Fibroblast of skin of scalp (primary cell): ENCODE measurements around the gene LCP2.

Experiments used
- DNase-seq: peaks from one replicate; pipeline ENCODE4 v3.0.0-alpha.2; 2013

Gene LCP2

DNA sequence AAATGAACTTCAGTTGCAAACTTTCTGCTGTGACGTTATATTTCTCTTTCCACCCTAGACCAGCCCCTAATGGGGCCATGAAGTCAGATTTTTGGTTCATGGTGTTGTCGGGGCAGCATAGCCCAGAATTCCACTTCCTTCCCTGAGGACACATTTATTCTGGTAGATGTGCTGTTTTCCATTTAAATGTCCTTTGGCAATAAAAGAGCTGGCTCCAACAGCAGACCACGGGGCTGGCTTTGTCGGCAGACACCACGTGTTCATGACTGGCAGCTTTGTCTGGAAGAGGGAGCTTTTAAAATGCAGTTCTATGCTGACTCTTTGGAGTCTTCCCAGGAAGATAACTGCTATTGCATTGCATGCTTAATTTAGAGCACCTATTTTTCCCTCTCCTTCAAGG, 17.6 kb upstream of the LCP2 start:
- DNase-seq: no peak

DNA sequence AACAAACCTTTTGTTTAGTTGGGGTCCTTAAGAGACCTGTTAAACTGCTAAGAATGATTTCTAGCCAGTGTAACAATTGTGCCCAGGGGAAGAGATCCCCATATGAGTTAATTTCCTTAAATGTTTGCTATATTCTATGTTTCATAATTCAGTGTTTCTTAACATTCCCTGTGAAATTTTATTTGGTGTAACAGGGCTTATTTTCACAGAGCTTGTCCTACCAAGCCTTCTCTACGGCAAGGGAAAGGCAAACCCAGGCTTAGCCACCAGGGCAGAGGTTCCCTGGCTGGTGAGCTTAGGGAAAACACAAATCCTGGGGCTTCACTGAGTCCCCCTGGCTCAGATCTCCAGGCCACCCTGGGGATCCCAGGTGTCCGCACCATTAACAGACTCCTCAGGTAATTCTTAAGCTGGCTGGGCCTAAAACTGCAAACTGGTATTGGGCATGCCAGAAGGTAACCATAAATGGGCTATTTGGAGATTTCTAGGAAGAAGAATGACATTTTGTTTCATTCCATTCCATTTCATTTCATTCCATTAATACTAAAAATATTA, 17.0 kb upstream of the LCP2 start:
- DNase-seq: no peak

DNA sequence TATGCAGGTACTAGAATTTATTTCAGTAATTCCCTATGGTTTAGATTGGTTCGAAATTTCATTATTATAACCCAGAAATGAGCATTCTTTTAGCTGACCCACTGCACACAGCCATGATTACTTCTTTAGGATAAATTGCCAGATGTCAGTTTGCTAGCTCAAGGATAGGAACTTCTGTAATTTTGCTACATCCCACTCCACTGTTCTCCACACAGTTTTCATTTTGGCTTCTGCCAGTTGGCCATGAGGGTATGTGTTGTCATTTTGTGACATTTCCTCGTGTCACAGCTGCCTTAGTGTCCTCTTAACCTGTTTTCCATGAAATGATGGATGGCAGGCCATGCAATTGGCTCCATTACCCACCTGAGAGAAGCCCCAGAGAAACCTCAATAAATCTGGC, 16.2 kb upstream of the LCP2 start:
- DNase-seq: no peak

DNA sequence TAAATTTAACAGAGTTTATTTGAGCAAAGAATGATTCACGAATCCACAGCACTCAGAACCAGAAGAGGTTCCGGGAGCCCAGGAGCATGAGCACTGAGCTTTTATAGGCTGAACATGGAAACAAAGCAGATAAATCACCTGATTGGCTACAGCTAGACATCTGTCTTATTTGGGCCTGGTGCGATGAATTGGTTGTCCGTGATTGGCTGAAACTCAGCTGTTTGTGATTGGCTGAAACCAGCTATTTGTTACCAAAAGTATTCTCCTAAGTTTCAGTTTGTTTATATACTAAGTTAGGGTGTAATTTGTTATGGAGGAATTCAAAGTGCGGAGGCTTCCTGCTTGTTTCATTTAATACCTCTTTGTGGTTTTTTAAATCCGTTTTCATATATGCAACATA, 15.8 kb upstream of the LCP2 start:
- no peak for DNase-seq

DNA sequence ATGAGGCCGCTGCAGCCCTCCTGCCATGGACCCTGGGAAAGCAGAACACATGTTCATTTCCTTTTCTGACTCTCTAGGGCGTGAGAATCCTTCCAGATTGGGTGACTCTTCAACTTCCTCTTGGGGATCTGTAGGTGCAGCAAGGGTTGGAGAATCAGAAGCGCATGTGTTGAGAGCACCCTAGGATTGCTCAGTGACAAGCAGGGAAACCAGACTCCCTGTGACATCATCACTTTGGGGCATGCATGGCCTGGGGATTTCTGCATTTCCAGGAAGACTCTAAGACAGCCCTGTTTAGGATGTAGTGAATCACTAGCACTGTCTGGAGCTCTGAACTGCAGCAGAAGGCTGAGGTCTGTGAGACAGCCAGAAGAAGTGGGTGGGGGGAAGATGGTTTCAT, 15.1 kb upstream of the LCP2 start:
- peak; percentile 46 for DNase-seq

DNA sequence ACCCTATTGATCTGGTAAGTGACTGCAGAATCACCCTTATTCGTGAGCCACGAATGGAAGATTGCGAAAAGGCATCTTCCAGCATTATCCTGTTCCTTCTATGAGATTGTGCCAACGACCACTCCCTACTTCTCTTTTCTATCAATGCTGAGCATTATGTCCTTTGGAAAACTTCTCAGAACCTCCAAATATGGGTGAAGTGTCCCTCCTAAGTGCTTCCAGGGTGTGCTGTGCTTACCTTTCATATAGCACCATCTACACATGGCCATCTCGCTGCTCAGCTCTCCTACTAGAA, 14.7 kb upstream of the LCP2 start:
- no peak for DNase-seq

DNA sequence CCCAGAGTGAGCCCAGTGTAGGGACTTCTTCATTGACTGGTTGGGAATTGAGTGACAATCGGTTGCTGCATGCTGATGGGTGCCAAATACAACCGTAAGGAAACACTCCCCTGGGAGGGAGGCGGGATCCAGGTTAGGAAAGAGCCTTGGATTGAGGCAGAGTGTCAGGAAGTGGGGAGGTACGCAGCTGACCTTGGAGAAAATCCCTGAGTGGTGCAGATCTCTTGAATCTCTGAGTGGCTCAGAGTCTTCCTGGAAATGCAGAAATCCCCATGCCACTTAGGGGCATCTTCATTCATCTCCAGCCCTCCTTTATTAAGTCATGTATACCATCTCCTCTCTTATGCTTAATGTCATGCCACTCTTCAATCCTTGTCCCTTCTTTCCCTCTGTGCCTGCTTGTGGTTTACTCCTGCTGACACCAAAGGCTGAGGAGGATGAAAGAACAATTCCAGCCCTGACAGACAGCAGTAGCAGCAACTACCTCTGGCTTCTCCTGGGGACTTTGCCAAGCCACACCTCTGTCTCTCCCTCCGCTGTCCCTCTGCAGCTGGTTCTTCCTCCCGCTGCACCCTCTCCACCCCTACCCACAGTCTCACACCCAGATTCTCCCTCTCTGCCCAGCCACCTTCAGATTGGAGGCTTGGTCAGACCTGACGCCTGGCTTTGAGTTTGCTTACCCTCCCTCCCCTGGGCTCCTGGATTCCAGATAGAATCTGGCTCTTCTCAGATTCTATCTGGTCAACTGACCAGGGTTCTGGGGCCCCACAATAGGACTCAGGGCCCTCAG, 14.1 kb upstream of the LCP2 start:
- DNase-seq: no peak

DNA sequence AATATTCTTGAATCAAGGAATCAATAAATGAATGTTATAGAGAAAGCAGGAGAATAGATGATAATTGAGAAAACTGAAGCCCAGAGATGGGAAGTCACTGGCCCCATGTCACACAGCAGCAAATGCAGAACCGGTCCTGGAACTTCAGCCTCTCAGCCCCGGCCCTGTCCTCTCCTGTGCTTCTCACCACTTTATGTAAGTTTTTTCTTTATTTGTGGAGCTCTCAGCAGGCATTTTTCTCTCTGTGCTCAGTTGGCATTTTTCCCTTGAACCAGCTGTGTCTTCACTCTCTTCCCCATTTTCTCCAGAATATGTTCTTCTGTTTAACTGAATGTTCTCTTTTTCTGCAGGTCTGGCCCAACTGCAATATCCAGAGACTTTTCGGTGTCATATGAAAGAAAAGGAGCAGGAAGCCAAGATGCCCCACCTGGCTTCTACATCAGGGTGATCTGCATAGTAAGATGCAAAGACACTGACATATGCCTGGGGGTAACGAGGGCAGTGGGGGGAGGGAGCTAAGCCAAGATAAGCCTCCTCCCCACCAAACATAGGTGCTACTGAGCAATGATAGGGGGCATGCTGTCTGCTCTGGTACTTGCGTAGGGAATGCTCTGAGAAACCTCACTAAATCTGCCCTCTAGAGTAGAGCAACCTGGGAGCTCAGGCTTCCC, 12.8 kb upstream of the LCP2 start:
- DNase-seq: no peak

DNA sequence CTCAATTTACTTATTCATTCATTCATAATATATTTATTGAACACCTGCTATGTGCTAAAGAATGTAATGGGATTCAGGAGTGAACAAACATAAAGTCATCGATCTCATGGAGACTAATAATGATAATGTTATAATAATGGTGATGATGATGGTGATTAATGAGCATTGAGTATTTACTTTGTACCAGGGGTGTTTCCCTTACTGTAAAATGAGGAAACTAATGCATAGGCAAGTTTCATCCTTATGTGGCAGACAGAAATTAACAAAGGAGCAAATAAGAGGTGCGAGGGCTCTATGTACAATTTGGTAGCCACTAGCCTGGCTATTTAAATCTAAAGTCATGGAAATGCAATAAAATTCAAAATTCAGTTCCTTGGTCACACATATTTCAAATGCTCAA, 11.1 kb upstream of the LCP2 start:
- DNase-seq: no peak

DNA sequence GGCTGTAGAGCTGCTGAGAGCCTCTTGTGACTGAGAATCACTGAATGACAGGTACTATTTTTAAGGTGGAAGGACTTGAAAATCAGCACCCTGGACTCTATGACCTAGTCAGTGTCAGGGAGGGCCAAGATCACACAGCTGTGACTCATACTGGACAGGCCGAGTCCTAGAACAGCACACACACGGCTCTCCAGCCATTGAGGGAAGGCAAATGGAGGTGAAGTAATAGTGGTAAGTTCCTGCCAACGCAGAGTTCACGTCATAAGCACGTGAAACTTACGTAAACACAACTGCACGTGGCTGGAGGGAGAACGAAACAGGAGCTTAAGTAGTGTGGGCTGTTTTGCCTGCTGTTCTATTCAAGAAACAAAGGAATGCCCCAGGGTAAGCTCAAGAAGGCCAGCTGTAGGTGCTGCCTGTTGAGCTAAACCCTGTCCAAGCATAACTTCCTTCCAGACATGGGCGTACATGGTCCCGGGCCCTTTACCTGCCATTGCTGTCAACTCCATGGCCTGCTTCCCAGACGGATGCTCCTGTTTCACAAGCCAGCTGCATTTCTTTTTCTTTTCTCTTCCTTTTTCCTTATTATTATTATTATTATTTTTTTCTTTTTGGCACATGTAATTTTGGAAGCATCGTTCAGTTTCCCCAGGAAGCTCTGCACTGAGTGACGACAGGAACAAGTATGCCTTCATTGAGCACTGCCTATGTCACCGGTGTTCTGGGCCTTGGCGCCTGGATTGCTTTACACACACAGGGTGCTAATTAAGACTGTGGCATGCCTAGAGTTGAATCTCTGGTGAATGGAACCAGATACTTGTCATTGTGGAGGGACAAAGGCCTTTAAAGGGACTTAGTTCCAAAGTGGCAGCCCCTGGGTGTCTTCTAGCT, 10.2 kb upstream of the LCP2 start:
- DNase-seq: peak; percentile 19

DNA sequence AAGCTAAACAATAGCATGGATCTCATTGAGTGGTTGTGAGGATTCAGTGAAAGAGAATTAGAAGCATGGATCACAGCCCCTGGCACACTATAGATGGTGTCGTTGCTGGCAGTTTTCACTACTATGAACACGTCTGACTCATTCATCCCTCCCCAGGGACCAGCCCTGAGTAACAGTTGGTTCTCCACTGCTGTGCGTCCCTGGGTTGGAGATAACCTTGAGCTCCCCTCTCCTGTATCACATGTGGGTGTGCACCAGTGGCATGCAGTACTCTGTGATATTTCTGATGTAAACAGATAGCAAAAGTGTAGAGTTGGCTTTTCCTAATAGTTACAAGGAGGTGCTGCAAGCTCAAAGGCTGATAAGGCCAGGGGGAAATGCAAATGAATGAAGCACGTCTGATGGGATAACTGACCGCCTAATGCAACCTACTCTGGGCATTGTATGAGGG, 8.8 kb upstream of the LCP2 start:
- peak; percentile 89 for DNase-seq

DNA sequence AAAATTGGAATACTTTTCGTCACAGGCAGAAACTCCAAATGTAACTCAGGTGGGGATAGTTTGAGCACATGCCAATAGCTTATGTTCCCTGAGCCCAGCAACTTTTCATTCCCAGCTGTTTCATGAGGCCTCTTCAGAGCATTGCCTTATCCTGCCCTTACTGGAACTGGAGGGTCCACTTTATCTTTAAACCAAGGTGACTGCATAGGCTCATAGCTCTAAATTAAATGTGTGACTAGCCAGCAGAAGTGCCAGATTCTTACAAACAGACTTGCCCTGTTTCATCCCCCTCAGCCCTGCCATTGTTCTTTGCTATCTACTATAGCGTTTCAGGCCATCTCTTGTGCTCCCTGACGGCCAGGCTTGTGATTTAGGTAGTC, 8.1 kb upstream of the LCP2 start:
- DNase-seq: no peak

DNA sequence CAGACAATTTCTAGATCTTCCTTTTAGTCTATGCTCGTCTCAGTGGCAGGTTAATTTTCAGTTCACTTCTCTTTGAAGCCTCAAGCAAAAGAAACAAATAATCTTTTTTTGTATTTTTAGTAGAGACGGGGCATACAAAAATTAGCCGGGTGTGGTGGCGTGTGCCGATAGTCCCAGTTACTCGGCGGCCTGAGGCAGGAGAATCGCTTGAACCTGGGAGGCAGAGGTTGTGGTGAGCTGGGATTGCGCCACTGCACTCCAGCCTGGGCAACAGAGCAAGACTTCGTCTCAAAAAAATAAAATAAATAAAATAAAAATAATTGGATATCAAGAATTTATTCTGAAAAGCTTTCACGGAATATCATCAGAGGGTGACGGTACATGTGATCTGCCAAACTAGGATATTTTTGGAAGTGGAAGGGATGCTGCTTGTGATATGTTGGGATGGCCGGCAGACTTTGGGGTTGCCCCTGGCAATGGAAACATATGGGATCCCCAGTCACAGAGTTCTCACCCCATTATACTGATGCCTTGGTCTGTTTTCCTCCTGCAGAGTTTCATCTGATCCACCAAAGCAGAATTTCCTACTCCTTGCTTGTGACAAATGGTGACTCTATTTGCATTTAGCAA, 7.6 kb upstream of the LCP2 start:
- no peak for DNase-seq

DNA sequence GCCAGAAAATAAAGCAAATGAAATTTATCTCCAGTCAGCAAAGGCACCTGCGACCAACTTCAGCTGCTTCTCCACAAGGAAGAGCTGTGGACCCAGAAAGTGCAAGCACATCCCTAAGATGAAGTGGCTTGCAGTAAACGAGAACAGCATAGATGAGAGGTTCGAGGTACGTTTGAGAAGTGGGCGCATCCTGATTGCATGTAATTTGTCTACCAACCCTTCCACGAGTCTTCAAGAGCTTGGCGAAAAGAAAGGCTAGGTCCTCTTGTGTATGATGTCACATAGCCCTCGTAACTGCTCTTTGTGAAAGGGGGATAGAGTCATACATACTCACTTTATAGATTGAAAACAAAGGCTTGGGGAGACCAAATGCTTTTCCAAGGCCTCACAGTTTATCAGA, 6.0 kb upstream of the LCP2 start:
- DNase-seq: no peak

DNA sequence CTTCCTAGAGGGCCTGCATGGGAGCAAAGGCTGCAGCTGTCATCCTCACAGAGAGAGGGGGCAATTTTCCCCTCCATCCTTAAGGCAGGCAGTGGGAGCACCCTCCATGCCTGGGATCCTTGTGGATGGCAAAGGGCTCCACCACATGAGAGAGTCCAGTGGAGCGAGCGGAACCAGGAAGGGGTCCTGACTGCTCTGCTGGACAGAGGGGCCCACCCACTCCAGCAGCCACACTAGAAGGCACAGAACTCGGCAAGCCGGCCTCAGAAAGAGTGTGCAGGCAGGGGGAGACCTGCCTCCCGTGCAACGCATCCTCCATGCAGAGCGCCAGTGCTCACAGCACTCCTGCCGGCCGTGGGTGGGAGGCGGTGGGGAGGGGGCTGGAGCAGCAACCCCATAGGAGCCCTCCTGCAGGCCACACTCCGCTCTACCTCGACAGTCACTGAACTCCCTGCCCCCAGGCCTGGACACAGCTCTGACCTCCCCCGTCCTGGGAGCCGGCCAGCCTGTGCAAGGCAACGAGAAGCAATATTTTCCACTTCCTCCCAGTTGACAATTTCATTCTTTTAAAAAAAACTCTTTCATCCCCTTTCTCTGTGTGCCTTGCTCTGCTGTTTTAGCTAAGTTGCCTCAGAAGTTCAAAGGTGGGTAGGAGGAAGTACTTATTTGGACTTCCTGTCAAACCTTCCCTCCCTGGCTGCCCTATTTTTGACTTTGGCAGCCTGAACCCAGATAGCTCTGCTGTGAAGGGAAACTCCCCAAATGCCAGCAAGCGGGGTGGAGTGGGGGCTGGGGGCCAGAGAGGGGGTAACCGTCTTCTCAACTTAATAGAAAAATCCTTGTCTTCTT, 5.3 kb upstream of the LCP2 start:
- DNase-seq: no peak

DNA sequence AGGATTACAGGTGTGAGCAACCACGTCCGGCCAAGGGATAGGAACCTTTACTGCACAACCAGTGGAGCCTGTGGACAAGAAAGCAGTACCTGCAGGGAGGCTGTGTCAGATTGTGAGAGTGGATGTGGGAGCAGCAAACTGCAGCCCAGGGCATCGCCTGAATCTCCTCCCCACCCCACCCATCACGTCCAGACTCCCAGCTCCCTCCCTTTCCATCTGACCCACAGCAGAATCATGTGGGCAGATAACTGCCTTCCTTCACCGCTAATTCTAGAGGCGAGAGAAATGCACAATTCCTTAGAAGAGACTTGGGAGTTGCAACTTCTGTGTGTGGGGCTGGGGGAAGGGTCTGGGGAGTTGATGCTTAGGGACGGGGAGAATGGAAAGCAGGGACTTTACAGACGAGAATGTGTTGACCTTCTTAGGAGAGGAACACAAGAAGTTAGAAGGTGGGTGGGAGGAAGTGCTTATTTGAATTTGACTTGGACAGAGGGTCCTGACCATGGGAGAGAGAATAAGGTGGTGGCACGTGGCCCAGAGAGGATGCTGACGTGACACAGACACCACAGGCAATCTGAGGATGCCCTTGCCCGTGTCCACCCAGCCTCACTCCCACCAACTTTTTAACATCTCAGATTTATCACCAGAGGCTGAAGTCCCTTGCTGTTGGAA, 4.5 kb upstream of the LCP2 start:
- no peak for DNase-seq

DNA sequence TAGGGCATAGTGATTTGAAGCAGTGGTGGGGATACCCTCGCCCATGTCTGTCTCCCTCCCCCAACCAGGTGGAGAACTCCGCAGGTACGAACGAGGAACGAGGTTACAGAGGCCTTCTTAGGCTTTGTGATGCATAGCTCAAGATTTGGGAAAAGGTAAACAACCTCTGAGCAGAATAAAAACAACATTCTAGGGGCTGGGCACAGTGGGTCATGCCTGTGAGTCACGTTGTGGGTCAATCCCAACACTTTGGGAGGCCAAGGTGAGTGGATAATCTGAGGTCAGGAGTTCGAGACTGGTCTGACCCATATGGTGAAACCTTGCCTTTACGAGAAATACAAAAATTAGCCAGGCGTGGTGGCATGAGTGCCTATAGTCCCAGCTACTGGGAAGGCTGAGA, 3.6 kb upstream of the LCP2 start:
- no peak for DNase-seq

DNA sequence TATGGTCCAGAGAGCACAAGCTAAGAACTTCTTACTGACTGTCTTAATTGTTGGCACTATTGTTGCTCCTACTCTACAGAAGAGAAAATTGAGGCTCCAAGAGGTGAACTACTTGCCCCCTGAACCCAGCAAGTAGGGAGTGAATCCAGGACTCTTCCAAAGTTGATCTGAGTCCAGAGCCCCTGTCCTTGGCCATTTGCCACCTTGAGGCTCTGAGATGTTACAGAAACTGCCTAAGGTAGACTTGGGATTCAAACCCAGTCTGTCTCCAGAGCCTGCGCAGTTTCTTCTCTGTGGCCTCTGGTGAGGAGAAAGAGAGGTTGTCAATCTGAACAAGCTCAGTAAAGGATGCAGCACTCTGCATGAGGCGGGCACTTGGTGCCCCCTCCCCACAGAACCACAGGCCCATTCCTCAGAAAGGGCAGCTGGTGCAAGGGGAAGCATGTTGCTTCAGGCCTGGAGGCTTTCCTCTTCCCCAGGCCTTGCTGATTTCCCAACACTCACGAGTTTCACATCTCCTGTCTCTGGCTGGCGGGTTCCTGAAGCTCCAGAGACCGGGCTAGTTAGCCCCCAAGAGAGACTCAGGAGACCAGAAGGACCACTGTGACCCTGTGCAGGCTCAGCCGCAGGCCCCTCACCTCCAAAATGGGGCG, 2.9 kb upstream of the LCP2 start:
- DNase-seq: no peak

DNA sequence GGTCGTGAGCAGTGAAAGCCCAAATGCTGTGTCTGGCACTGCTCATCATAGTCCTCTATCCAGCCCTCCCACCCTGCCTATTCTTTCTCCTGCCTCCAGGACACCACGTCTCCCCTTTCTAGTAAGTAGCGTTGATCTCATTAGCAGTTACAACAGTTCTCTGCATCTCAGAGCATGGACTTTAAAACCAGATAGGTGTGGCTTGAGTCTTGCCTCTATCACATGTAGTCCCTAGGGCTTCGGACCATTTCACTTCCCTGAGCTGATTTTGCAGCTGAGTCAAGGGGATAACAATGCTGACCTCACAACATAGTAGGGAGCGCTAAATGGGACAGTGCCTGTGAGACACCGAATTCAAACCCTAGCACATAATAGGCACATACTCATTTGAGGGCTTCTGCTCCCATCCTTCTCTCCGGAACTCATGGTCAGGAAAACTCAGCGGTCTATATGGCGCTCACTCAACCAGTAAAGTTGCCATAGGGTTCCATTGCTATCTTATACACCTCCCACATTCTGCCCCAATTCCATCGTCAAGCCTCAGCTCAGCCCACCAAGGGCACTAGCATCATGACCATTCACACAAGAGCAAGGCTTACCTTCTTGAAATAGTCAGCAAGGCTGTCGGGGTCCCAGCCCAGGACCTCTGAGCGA, 515 bp downstream of the LCP2 start:
- no peak for DNase-seq
